ENCODE results near the gene TFF1. TPM values are rescaled to one million over a fixed set of nuclear protein-coding genes. Genes with fewer than 3 reads are reported as not detected.

Gene TFF1
- total RNA-seq, 1 donor from 2014 or later: not detected

GRCh38 chr21:42358937-42359336 is 7.4 kb downstream of the TFF1 start:
- Histone ChIP-seq H3K4me3 (ENCODE audit: low read depth, low read length) (no peak overlapping the region), H3K36me3 (ENCODE audit: control insufficient read depth, insufficient read depth, low read length) (no peaks in the 10 kb centered on the region), H3K27me3 (ENCODE audit: control insufficient read depth, insufficient read depth, low read length) (peaks cover 16% of the 10 kb centered on the region)
- DNase-seq (ENCODE audit: low read depth): no peak
- TF ChIP-seq CTCF (IDR thresholded peaks at IDR 0.05; ENCODE audit: insufficient read depth, low read length, poor library complexity, severe bottlenecking): no peak

- no peak for TF ChIP-seq CTCF (IDR thresholded peaks at IDR 0.05; ENCODE audit: insufficient read depth, low read length, poor library complexity, severe bottlenecking)
- DNase-seq (ENCODE audit: low read depth): no peak
- Histone ChIP-seq H3K36me3 (ENCODE audit: control insufficient read depth, insufficient read depth, low read length) (no peaks in the 10 kb centered on the region), H3K27me3 (ENCODE audit: control insufficient read depth, insufficient read depth, low read length) (peaks cover 15% of the 10 kb centered on the region), H3K4me3 (ENCODE audit: low read depth, low read length) (no peak overlapping the region)
Observed at GRCh38 chr21:42358261-42358660, 8.1 kb downstream of the TFF1 start.

GRCh38 chr21:42357307-42357706 is 9.0 kb downstream of the TFF1 start:
- H3K27me3 ChIP-seq (ENCODE audit: control insufficient read depth, insufficient read depth, low read length): peaks cover 10% of the 10 kb centered on the region
- no peak for TF ChIP-seq CTCF (IDR thresholded peaks at IDR 0.05; ENCODE audit: insufficient read depth, low read length, poor library complexity, severe bottlenecking)
- no peak for DNase-seq (ENCODE audit: low read depth)

GRCh38 chr21:42356650-42357049 is 9.7 kb downstream of the TFF1 start:
- Histone ChIP-seq H3K4me3 (ENCODE audit: low read depth, low read length) (no peak overlapping the region), H3K27me3 (ENCODE audit: control insufficient read depth, insufficient read depth, low read length) (peaks cover 10% of the 10 kb centered on the region), H3K36me3 (ENCODE audit: control insufficient read depth, insufficient read depth, low read length) (no peaks in the 10 kb centered on the region)
- DNase-seq (ENCODE audit: low read depth): no peak
- no peak for TF ChIP-seq CTCF (IDR thresholded peaks at IDR 0.05; ENCODE audit: insufficient read depth, low read length, poor library complexity, severe bottlenecking)

More at GRCh38 chr21:42357307-42357706, 9.0 kb downstream of the TFF1 start:
- H3K4me3 ChIP-seq (ENCODE audit: low read depth, low read length): no peak overlapping the region
- H3K36me3 ChIP-seq (ENCODE audit: control insufficient read depth, insufficient read depth, low read length): no peaks in the 10 kb centered on the region

GRCh38 chr21:42356046-42356445 is 10.3 kb downstream of the TFF1 start:
- DNase-seq (ENCODE audit: low read depth): no peak
- H3K27me3 ChIP-seq (ENCODE audit: control insufficient read depth, insufficient read depth, low read length): peaks cover 4% of the 10 kb centered on the region
- TF ChIP-seq CTCF (IDR thresholded peaks at IDR 0.05; ENCODE audit: insufficient read depth, low read length, poor library complexity, severe bottlenecking): no peak
- no peaks in the 10 kb centered on the region for H3K36me3 ChIP-seq (ENCODE audit: control insufficient read depth, insufficient read depth, low read length)
- no peak overlapping the region for H3K4me3 ChIP-seq (ENCODE audit: low read depth, low read length)

- DNase-seq (ENCODE audit: low read depth): no peak
Observed at GRCh38 chr21:42353623-42354022, 12.7 kb downstream of the TFF1 start.

More at GRCh38 chr21:42353623-42354022, 12.7 kb downstream of the TFF1 start:
- Histone ChIP-seq H3K36me3 (ENCODE audit: control insufficient read depth, insufficient read depth, low read length) (no peaks in the 10 kb centered on the region), H3K27me3 (ENCODE audit: control insufficient read depth, insufficient read depth, low read length) (peaks cover 12% of the 10 kb centered on the region), H3K4me3 (ENCODE audit: low read depth, low read length) (no peak overlapping the region)
- TF ChIP-seq CTCF (IDR thresholded peaks at IDR 0.05; ENCODE audit: insufficient read depth, low read length, poor library complexity, severe bottlenecking): no peak

Measured in kidney epithelial cell (primary cell).